Kidney capillary endothelial cell (primary cell): Measurements from ENCODE around the gene ANKLE1.
A peak's percentile ranks its signal among the peaks of the same experiment; 100 is the strongest.

ENCODE experiments used
- DNase-seq: peaks from one replicate; pipeline ENCODE4 v3.0.0-alpha.2; 2018; ENCODE audit warnings: low spot score

ANKLE1 gene

DNA sequence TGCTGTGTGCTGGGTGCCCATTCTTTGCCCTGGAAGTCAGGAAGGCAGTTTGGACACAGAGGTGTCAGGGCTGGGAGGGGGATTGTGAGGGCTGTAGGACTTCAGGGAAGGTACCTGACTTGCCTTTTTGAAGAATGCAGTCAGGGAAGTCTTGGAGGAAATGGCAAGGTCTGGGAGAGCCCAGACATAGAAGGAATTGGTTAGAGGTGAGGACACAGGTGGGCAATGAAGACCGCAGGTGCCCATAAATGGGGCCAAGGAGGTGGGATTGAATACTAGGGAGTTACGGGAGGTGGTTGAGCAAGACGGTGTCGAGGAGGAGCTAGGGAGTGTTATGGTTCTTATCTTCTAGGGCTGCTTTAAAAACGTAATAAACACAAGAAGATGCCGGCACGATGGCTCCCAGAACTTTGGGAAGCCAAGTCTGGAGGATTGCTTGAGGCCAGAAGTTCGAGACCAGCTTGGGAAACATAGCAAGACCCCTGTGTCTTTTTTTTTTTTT, 26.2 kb downstream of the ANKLE1 start:
- no peak for DNase-seq

- peak; percentile 99 for DNase-seq
Measured at GRCh38 chr19:17309198-17309964, 27.7 kb downstream of the ANKLE1 start, which contains the start of gene DDA1. Gene DDA1, plus strand, starts transcription at chr19:17309563. Its CDS starts 92 bp downstream, at chr19:17309655.

DNA sequence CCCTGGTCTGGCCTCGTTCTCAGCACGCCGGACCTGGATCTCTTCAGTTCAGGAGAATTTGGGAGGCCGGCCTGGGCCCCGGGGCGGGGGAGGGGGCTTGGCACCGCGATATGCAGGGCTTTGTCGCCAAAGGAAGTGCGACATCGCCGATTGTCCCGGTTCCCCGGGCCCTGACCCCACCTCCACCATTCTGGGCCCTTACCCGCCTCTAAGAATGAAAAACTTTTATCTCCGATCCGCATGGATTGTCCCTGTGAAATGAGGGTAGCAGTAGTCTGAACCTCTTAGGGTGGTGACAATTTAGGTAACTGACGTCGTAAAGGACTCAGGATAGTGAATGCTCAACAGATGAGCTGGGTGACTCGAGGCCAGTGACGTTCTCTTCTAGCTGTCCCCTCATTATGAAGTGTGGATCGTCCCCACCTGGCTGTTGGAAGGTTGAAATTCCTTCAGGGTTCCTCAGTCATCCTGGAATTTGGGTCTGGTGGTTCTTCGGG, 28.3 kb downstream of the ANKLE1 start:
- no peak for DNase-seq

- no peak for DNase-seq
Measured at GRCh38 chr19:17311455-17312188, 29.9 kb downstream of the ANKLE1 start.

GRCh38 chr19:17312189-17313113, 30.8 kb downstream of the ANKLE1 start:
- DNase-seq = no peak

GRCh38 chr19:17314007-17314593, 32.4 kb downstream of the ANKLE1 start:
- DNase-seq = no peak

DNA sequence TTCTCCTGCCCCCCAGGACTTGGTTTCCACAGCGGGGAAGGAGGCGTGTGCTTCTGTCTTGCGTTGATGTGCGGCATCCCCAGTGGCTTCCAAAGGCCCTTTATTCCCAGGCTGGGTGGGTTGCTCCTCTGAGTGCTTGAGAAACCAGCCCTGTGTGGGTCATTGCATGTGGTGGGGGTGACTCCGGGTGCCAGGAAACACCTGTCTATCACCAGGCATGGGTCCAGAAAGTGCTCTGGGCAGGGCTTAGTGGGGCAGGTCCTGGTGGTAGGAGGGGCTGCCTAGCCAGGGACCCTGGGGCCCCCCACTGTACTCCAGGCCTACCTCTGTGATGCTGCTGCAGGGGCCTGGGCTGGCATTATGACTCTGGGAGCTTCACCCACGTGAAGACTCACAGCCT, 37.3 kb downstream of the ANKLE1 start:
- DNase-seq = no peak

GRCh38 chr19:17319473-17320238, 38.0 kb downstream of the ANKLE1 start:
- DNase-seq = no peak

- DNase-seq = no peak
Measured at GRCh38 chr19:17320435-17320834, 38.7 kb downstream of the ANKLE1 start.

DNA sequence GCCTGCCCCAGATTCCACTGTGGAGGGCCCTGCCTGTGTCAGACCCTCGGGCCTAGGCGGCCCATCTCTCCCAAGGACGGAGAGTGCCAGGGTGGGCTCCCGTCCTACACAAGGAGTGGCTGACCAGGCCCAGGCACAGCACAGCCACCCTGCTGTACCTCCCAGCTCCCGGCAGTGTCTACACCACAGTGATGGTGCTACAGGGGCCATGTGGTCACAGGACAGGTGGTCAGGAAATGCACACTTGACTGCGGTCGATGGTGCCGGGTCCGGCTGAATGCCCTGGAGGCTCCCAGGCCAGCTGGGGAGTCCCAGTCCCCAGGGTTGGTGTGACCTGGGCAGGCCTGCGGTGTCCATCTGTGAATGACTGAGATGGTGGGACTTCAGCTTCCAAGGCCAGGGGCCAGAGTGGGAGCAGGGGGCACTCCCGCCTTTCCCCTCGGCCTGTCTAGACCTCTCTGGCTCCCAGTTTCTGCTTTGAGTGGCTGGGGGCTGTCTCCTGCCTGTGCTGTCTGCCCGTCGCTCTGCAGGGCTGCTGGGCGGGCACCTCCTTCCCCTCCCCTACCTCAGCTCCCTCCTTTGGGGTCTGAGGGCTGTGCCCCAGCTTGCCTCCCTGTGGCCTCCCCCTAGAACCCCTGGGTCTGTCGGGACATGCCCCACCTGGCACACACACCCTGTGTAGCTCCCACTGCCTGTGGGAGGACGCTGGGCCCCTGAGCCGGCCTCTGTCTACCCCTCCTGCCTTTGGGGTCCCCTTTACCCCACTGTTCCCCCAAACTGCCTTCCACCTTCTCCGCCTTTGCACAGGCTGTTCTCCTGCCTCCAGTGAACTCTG, 40.2 kb downstream of the ANKLE1 start:
- DNase-seq = no peak

GRCh38 chr19:17322854-17323253, 41.2 kb downstream of the ANKLE1 start:
- no peak for DNase-seq

DNA sequence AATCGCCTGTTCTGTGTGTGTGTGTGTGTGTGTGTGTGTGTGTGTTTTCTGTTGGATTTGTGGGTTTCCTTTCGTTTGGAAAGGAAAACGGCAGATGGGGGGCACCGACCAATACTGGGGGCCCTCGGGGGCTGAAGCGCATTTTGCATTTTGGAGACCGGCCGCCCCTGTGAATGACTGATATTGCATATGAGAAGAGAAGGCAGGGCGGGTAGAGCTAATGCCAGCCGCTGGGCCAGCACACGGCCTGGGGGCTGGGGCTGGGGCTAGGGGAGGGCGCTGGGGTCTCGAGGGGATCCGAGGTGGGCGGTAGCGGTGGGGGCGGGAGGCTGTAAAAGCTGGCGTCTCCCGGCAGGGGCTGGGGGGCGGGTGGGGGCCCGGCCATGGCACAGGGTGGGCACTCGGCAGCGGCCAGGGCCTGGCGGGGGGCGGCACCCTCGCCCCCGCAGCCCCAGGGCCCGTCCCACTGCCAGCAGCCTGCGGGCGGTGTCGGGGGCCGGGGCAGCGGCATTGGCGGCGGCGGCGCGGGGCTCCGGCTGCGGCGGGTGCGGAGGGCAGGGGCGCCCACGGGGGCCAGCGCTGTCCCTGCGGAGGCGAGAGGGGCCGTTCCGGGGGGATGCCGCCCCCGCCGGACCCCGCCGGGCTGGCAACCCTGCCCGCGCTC, 41.7 kb downstream of the ANKLE1 start:
- no peak for DNase-seq

GRCh38 chr19:17323964-17324332, 42.2 kb downstream of the ANKLE1 start:
- no peak for DNase-seq

GRCh38 chr19:17324357-17325114, 42.8 kb downstream of the ANKLE1 start:
- no peak for DNase-seq

- DNase-seq = no peak
Measured at GRCh38 chr19:17325133-17325532, 43.4 kb downstream of the ANKLE1 start.

DNA sequence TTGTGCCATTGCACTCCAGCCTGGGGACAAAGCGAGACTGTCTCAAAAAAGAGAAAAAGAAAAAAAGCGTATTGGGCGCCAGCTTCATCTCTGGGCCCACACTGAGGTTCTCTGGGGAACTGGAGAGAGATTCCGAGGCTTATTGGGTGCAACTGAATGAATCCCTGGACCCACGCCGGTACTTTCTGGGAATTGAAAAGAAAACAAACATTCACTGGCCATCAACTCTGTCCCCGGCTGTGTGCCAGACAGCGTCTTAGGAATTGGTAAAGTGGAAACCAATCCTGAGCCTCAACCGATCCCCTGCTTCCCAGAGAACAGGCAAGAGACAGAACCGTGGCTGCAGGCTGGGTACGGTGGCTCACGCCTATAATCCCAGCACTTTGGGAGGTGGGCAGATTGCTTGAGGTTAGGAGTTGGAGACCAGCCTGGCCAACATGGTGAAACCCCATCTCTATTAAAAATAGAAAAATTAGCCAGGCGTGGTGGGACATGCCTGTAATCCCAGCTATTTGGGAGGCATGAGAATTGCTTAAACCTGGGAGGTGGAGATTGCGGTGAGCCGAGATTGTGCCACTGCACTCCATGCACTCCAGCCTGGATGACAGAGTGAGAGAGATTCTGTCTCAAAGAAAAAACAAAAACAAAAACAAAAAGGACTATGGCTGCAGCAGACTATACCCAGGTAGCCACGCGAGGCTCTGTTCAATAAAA, 44.3 kb downstream of the ANKLE1 start:
- DNase-seq = no peak

- no peak for DNase-seq
Measured at GRCh38 chr19:17326595-17326966, 44.9 kb downstream of the ANKLE1 start.

DNA sequence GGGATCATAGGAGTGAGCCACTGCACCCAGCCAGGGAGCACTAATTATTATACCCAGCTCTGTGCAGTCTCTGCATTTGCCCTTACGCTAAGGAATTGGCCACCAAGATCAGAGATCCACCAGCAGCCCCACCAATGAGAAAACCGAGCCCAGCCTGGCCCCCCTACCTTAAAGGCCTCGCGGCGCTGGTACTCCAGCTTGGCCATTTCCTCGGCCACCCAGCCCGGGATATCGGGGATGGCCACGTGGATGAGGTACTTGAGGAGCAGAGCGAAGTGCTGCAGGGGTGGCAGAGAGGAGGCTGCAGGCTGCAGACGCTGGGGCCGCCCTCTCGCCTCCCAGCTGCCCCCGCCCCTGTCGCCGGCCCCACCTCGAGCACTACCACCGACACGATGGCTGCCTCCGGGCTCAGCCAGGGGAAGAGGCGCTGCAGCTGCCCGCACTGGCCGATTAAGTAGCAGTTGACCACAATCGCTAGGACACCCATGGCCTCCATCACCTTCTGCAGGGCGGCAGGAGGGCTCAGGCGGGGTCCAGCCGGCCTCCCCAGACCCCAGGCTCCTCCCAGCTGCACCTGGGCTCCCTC, 45.5 kb downstream of the ANKLE1 start:
- DNase-seq = no peak
